GM19240 (cell line): ENCODE measurements around the gene MYO7B.
"Not testable (repeated sequence)": the region's sequence is repeated elsewhere in the genome, so short reads cannot be mapped to it uniquely, and the experiment has no call there.

ENCODE experiments used
- DNase-seq: peaks from one replicate; pipeline ENCODE4 v3.0.0; 2011; ENCODE audit warnings: low spot score; ENCODE audit not compliant: insufficient read length

MYO7B gene

GRCh38 chr2:127551221-127551930 lies 15.9 kb downstream of the MYO7B start:
- no peak for DNase-seq

DNA sequence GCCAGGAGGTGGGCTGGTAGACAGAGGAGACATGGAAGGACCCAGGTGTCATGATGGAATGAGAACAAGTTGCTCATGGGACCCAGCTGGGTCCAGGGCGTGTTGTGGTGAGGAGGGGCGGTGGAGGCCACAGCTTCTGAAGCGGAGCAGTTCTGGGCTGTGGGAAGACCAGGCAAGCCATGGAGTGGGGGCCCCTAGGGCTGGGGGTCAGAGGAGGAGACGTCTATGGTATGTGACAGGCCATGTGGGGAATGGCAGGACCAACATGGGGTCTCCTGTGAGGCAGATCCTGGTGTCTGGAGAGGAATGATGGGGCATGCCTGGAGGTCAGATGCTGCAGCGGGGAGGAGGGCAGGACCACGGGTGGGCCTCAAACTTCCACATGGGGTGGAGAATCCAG lies 16.9 kb downstream of the MYO7B start:
- no peak for DNase-seq

DNA sequence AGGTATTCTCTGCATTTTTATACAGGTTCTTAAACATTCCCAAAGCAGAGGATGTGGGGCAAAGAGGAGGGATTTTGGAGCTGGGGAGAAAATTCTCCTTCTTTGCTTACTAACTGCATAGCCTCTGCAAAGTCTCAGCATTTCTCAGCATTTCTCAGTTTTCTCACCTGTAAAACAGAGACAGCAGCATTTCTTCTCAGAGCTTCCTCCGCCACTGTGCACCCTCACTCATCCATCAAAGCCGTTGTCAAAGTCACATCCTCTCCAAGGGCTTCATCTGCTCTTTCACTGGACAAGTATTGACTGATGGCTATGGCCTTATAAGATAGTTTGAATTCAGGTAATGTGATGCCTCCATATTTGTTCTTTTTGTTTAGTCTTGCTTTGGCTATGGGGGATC lies 17.4 kb downstream of the MYO7B start:
- DNase-seq: no peak

- DNase-seq: no peak
Observed at GRCh38 chr2:127558911-127559310, 23.4 kb downstream of the MYO7B start.

GRCh38 chr2:127559454-127559853 lies 24.0 kb downstream of the MYO7B start:
- DNase-seq: no peak

- DNase-seq: no peak
Observed at GRCh38 chr2:127560201-127560930, 24.9 kb downstream of the MYO7B start.

DNA sequence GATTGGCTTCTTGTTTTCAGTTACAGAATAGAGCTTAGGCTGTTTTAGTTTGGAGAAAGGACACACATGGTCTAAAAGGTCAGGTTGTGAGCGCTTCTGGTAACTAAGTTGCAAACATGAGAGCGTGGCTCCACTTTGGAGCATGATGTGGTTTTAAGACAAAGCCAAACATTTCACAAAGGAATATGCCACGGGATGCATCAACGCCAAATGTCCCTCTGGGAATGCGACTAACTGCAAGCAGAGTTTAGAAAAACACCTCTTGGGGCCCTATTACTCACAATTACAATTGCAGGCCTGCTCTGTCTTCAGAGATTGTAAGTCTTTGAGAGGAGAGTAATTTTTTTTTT lies 25.4 kb downstream of the MYO7B start:
- no peak for DNase-seq

- DNase-seq: no peak
Observed at GRCh38 chr2:127561371-127561770, 25.9 kb downstream of the MYO7B start.

DNA sequence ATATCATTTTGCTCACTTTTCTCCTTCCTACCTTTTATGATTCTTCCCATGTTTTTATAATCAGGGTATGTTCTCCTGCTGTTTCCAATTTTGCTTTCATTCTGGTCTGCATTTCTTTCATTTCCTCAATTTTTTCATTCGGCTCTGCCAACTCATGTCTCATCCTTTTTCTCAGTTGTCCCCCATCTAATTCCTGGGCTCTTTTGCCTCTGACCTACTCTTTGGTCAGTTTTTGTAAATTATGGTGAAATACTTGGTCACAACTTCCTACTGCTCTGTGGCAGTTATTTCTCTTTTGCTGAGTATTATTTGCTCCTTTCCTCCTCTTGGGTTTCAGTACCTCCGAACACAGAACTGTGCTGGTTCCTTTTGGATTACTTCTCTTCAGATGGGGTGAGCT lies 27.5 kb downstream of the MYO7B start:
- DNase-seq: no peak

DNA sequence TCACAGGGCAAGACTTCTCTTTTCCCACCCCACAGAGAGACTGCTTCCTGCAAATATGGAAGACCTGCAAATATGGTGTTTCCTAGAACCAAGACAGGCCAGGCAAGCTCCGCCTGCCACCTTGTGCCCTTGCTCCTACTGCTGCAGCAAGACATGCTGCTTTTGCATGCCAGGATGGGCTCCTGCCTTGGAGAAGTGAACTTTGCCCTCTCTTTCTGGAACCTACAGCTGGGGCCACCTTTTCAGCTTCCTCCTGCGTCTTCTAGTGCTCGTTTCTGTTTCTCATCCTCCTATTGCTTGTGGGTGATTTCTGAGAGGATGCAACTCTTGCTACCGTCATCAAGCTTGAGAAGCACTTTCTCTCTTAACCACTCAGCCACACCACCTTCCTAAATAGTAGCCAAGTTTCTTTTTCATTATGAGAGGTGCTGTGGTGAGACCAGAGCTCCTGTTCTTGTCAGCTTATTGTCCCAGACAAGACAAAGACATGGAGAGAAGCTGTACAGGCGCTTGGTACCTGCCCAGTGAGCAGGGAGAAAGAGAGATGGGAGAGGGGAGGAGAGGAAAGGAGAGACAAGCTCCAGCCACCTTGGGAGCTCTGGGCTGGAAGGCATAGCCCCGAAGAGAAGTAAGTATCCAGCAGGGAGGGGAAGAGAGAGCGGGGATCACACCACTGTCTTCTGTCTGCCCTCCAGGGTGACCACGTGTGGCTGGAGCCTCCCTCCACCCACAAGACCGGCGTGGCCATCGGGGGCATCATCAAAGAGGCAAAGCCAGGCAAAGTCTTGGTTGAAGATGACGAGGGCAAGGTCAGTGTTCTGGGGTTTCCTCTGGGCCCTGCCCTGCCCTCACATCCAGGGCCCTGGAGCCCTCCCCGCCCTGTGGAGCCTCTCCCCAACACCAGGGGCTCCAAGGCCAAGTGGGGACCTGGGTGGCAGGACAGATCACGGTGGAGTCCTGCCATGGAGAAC lies 28.3 kb downstream of the MYO7B start:
- peak; percentile 88 for DNase-seq

- no peak for DNase-seq
Observed at GRCh38 chr2:127564429-127565260, 29.2 kb downstream of the MYO7B start.

DNA sequence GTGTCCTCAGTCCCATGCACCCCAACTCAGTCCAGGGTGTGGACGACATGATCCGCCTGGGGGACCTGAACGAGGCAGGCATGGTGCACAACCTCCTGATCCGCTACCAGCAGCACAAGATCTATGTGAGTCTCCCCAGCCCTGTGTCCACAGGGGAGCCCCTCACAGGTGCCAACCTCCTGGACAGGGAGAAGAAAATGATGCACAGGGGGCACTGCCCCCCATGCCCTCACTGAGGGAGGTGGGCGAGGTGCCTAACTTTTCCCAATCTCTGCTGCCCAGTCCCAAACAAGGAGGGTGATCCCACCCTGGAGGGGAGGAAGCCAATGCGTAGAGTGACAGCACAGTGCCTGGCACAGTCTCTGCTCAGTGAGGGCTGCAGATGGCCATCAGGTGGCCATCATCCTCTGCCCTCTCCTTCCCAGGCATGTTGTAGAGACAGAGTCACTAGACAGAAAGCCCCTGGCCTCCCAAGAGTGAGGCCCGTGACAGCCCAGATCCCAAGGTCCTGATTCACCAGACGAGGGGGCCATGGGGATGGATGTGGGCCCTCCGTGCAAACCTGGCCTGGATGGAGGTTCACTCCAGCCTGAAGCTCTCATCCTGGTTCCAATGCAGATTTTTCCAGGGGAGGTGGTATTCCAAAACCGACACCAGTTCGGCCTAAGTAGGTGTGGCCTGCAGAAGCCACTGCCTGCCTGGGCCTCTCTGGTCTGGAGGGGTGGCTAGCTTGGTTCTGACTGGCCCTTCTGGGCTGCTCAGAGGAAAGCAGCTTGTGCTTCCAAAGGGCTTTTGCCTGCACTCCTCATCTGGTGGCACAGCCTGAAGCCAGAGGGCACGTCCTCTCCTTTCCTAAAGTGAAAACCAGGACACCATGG lies 30.0 kb downstream of the MYO7B start:
- DNase-seq: no peak

- DNase-seq: no peak
Observed at GRCh38 chr2:127566139-127566417, 30.6 kb downstream of the MYO7B start.

GRCh38 chr2:127566576-127566975 lies 31.1 kb downstream of the MYO7B start:
- DNase-seq: no peak

GRCh38 chr2:127567351-127567854 lies 31.9 kb downstream of the MYO7B start:
- no peak for DNase-seq

DNA sequence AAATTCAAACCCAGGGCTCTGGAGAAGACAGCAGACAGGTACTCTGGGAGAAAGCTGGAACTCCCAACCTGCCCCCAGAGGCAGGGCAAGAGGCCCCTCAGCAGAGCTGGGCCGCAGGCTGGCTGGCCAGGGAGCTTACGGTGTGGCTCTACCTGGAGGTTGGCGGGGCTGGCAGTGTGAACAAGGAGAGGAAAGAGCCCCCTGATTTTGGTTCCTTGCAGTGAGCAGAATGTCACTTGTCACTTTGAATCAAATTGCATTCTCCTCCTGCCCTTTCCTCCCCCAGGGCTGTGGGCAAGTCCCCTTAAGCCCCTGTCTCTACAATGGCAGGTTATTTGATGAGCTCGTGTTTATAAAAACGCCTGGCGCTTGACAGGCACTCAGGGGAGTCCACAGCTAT lies 32.6 kb downstream of the MYO7B start:
- no peak for DNase-seq

- no peak for DNase-seq
Observed at GRCh38 chr2:127569666-127570065, 34.2 kb downstream of the MYO7B start.

DNA sequence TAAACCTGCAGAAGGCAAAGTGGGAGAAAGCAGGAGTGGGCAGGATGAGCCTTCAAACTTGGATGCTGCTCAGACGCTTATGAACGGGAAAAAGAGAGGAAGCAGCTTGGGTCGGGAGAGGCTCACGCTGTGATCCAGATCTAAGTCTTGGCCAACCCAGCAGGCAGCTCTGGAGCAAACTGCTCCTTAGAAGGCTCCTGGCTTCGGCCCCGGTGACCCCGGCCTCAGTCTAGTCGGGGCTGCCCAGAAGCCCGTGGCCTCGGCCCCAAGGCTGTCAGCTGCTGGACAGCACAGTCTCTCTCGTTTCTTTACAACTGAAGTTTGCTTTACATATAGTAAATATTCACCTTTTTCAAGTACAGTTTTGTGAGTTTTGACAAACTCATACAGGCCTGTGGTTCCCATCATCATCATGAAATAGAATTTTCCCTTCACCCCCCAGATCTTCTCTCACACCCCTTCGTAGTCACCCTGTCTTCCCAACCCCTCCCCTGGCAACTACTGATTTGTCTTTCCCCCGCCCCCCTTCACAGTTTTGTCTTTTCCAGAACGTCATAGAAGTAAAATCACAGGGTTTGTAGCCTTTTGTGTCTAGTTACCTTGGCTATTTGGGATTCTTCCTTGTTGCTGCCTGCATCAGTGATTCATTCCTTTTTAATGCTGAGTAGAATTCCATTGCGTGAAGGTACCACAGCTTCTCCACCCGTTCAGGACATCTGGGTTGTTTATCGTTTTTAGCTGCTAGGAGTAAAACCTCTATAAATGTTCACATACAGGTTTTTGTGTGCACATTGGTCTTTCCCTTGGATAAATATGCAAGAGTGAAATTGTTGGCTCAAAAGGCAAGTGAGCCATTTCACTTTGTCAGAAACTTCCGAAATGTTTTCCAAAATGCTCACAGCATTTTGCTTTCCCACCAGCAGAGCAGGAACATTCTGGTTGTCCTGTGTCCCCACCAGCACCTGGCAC lies 35.1 kb downstream of the MYO7B start:
- no peak for DNase-seq

DNA sequence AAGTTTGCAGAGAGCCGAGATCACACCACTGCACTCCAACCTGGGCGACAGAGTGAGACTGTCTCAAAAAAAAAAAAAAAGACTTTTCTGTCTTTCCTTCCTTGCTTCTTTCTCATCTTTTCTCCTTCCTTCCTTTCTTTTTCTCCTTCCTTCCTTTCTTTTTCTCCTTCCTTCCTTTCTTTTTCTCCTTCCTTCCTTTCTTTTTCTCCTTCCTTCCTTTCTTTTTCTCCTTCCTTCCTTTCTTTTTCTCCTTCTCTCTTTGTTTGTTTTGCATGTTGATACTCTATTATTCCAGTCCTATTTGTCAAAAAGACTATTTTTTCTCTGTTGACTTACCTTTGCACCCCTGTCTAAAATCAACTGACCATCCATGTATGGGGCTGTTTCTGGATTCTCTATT lies 36.9 kb downstream of the MYO7B start:
- not testable (repeated sequence) for DNase-seq
